OCI-LY1 (cell line): ENCODE results near the gene ZNF319.

ENCODE experiments used
- H2AFZ ChIP-seq: fragments of 200-600 bp; sonication (generic), shearing (Covaris generic); 2 replicates; pipeline ENCODE4 v1.6.0; 2014; ENCODE audit warnings: antibody characterized with exemption, mild to moderate bottlenecking, low read length
- H3F3A ChIP-seq: fragments of 200-600 bp; sonication (generic), shearing (Covaris generic); 2 replicates; pipeline ENCODE4 v1.6.0; 2014; ENCODE audit warnings: mild to moderate bottlenecking, antibody characterized with exemption, low read length, moderate library complexity; ENCODE audit not compliant: insufficient read depth
- H3K27ac ChIP-seq: fragments of 200-600 bp; sonication (generic); 2 replicates; pipeline ENCODE4 v1.5.1; 2014; ENCODE audit warnings: low read length, mixed run types, mild to moderate bottlenecking, low read depth; ENCODE audit not compliant: poor library complexity, severe bottlenecking
- H3K27me3 ChIP-seq: fragments of 200-600 bp; sonication (generic); 2 replicates; pipeline ENCODE4 v1.6.0; 2014; ENCODE audit warnings: antibody characterized with exemption, mild to moderate bottlenecking, low read length, moderate library complexity; ENCODE audit not compliant: insufficient read depth
- H3K36me3 ChIP-seq: fragments of 200-600 bp; sonication (generic); 2 replicates; pipeline ENCODE4 v1.6.1; 2014; ENCODE audit warnings: mild to moderate bottlenecking, antibody characterized with exemption, low read length, moderate library complexity, mixed read lengths; ENCODE audit not compliant: insufficient read depth
- H3K4me1 ChIP-seq: fragments of 200-600 bp; sonication (generic); 2 replicates; pipeline ENCODE4 v1.5.1; 2014; ENCODE audit warnings: mild to moderate bottlenecking, low read length, moderate library complexity; ENCODE audit not compliant: insufficient read depth, severe bottlenecking
- H3K4me2 ChIP-seq: fragments of 200-600 bp; sonication (generic), shearing (Covaris generic); 2 replicates; pipeline ENCODE4 v1.6.1; 2014; ENCODE audit warnings: low read length
- H3K4me3 ChIP-seq: fragments of 200-600 bp; sonication (generic); 2 replicates; pipeline ENCODE4 v1.5.1; 2014; ENCODE audit warnings: low read length, low read depth, mild to moderate bottlenecking, mixed read lengths; ENCODE audit not compliant: poor library complexity, severe bottlenecking
- H3K79me2 ChIP-seq: fragments of 200-600 bp; shearing (Covaris generic); 2 replicates; pipeline ENCODE4 v1.6.1; 2016; ENCODE audit warnings: mixed run types, low read length, mixed read lengths; ENCODE audit not compliant: insufficient read depth
- H3K9ac ChIP-seq: fragments of 200-600 bp; sonication (generic), shearing (Covaris generic); 2 replicates; pipeline ENCODE4 v1.6.1; 2014; ENCODE audit warnings: mild to moderate bottlenecking, low read length, mixed read lengths
- H3K9me2 ChIP-seq: fragments of 200-600 bp; sonication (generic), shearing (Covaris generic); 2 replicates; pipeline ENCODE4 v1.6.1; 2014; ENCODE audit warnings: low read depth, mild to moderate bottlenecking, low read length, mixed read lengths
- H3K9me3 ChIP-seq: fragments of 200-600 bp; shearing (Covaris generic); 2 replicates; pipeline ENCODE4 v1.6.1; 2014; ENCODE audit warnings: low read length, mixed read lengths
- H4K20me1 ChIP-seq: fragments of 200-600 bp; sonication (generic), shearing (Covaris generic); 2 replicates; pipeline ENCODE4 v1.6.0; 2016; ENCODE audit warnings: mild to moderate bottlenecking, low read length; ENCODE audit not compliant: insufficient read depth
- CTCF ChIP-seq: fragments of 200-600 bp; sonication (generic), shearing (Covaris generic); IDR thresholded peaks from 2 replicates; pipeline ENCODE4 v1.5.1; 2017; ENCODE audit warnings: mild to moderate bottlenecking, antibody characterized with exemption, low read length, moderate library complexity, mixed read lengths
- EZH2 ChIP-seq: fragments of 200-600 bp; sonication (generic), shearing (Covaris generic); IDR thresholded peaks from 2 replicates; pipeline ENCODE4 v1.8.0; 2017; ENCODE audit warnings: borderline replicate concordance, mixed run types, mild to moderate bottlenecking, antibody characterized with exemption, low read length, moderate library complexity, mixed read lengths

Gene ZNF319

GRCh38 chr16:57960310-57960709 lies 40.2 kb downstream of the ZNF319 start:
- TF ChIP-seq CTCF = no peak
- no peak for TF ChIP-seq EZH2

GRCh38 chr16:57959804-57960203 lies 40.7 kb downstream of the ZNF319 start:
- TF ChIP-seq CTCF = no peak
- Histone ChIP-seq H3K36me3 (no peaks in the 10 kb centered on the region), H3K9me3 (no peaks in the 10 kb centered on the region), H3K9ac (no peak overlapping the region), H3K4me3 (no peak overlapping the region), H3K27me3 (no peaks in the 10 kb centered on the region), H3K4me1 (no peaks in the 10 kb centered on the region), H3K27ac (no peak overlapping the region), H3F3A (no peaks in the 10 kb centered on the region), H3K4me2 (no peak overlapping the region), H3K79me2 (no peaks in the 10 kb centered on the region), H4K20me1 (no peaks in the 10 kb centered on the region), H3K9me2 (no peaks in the 10 kb centered on the region), H2AFZ (no peak overlapping the region)

More at GRCh38 chr16:57960310-57960709, 40.2 kb downstream of the ZNF319 start:
- Histone ChIP-seq H2AFZ (no peak overlapping the region), H3K9me2 (no peaks in the 10 kb centered on the region), H3F3A (no peaks in the 10 kb centered on the region), H3K9me3 (no peaks in the 10 kb centered on the region), H3K79me2 (no peaks in the 10 kb centered on the region), H3K9ac (no peak overlapping the region), H3K27ac (no peak overlapping the region), H3K4me2 (no peak overlapping the region), H3K4me1 (no peaks in the 10 kb centered on the region), H3K4me3 (no peak overlapping the region), H4K20me1 (no peaks in the 10 kb centered on the region), H3K36me3 (no peaks in the 10 kb centered on the region), H3K27me3 (no peaks in the 10 kb centered on the region)

- H3K9me3 ChIP-seq = no peaks in the 10 kb centered on the region
- H3K36me3 ChIP-seq = no peaks in the 10 kb centered on the region
- H3K4me2 ChIP-seq = no peak overlapping the region
- no peaks in the 10 kb centered on the region for H3K9me2 ChIP-seq
- no peaks in the 10 kb centered on the region for H3F3A ChIP-seq
- H2AFZ ChIP-seq = no peak overlapping the region
- H3K4me1 ChIP-seq = no peaks in the 10 kb centered on the region
- no peak for TF ChIP-seq CTCF
- no peak for TF ChIP-seq EZH2
- H3K27ac ChIP-seq = no peak overlapping the region
- no peak overlapping the region for H3K9ac ChIP-seq
- no peaks in the 10 kb centered on the region for H3K27me3 ChIP-seq
- H3K4me3 ChIP-seq = no peak overlapping the region
- no peaks in the 10 kb centered on the region for H4K20me1 ChIP-seq
- H3K79me2 ChIP-seq = no peaks in the 10 kb centered on the region
These were observed 41.4 kb downstream of the ZNF319 start for GRCh38 chr16:57959121-57959520.
